ENCODE data around the gene PIAS3.

DNA sequence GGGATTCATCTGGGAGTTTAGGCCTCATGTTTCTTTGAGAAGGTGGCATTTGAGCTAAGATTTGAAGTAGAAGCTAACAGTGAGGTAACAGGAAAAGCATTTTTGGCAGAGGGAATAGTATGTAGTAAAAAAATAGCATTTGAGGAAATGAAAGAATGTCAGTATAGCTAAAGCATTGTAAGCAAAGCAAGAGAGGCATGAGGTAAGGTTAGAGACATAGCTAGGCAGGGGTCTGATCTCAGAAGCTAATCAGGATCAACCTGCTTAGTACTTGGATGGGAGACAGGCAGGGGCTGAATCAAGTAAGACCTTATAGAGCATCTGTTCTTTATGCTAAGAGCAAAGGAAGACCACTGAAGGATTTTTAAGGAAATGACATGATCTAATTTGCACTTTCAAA is 30.9 kb downstream of the PIAS3 start:
- TF ChIP-seq, protein P1, sequence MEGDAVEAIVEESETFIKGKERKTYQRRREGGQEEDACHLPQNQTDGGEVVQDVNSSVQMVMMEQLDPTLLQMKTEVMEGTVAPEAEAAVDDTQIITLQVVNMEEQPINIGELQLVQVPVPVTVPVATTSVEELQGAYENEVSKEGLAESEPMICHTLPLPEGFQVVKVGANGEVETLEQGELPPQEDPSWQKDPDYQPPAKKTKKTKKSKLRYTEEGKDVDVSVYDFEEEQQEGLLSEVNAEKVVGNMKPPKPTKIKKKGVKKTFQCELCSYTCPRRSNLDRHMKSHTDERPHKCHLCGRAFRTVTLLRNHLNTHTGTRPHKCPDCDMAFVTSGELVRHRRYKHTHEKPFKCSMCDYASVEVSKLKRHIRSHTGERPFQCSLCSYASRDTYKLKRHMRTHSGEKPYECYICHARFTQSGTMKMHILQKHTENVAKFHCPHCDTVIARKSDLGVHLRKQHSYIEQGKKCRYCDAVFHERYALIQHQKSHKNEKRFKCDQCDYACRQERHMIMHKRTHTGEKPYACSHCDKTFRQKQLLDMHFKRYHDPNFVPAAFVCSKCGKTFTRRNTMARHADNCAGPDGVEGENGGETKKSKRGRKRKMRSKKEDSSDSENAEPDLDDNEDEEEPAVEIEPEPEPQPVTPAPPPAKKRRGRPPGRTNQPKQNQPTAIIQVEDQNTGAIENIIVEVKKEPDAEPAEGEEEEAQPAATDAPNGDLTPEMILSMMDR (IDR thresholded peaks at IDR 0.05): no peak
- TF ChIP-seq POLR2A (IDR thresholded peaks at IDR 0.05; ENCODE audit: low read depth) (no peak), POLR2AphosphoS5 (IDR thresholded peaks at IDR 0.05) (no peak), EP300 (IDR thresholded peaks at IDR 0.05) (no peak)
